WTC11 (cell line): ENCODE measurements around the gene PLCB2. TPM values are rescaled to one million over a fixed set of nuclear protein-coding genes. Genes with fewer than 3 reads are reported as not detected.

ENCODE experiments used
- ATAC-seq: fragments of 200-7000 bp; cut with Tn5 transposase; 2 replicates; pipeline ENCODE4 v1.10.0; 2021; ENCODE audit warnings: mild to moderate bottlenecking, moderate library complexity
- CTCF ChIA-PET: fragments of 300-600 bp; sonication (Branson Sonifier 250); formaldehyde crosslinking; loops from one replicate; lab custom pipeline; 2021; ENCODE audit warnings: antibody characterized with exemption; lab: Charles Lee
- POLR2A ChIA-PET: fragments of 350-600 bp; sonication (Branson Sonifier 250); formaldehyde crosslinking; loops from one replicate; lab custom pipeline; 2021; ENCODE audit warnings: antibody characterized with exemption; lab: Charles Lee
- DNase-seq: peaks from one replicate; pipeline ENCODE4 v3.0.0; 2021; ENCODE audit warnings: low spot score
- H3K27ac Mint-ChIP-seq: 2 replicates; pipeline ENCODE4 v1.8.0; 2021; ENCODE audit warnings: mixed read lengths
- H3K27me3 Mint-ChIP-seq: 2 replicates; pipeline ENCODE4 v1.8.0; 2021; ENCODE audit warnings: low read depth, mild to moderate bottlenecking, moderate library complexity, mixed read lengths
- H3K36me3 Mint-ChIP-seq: 2 replicates; pipeline ENCODE4 v1.8.0; 2021; ENCODE audit warnings: mixed read lengths
- H3K4me1 Mint-ChIP-seq: 2 replicates; pipeline ENCODE4 v1.8.0; 2022; ENCODE audit warnings: mixed read lengths
- H3K4me3 Mint-ChIP-seq: 2 replicates; pipeline ENCODE4 v1.8.0; 2021; ENCODE audit warnings: mild to moderate bottlenecking, moderate library complexity, mixed read lengths
- H3K9me3 Mint-ChIP-seq: 2 replicates; pipeline ENCODE4 v1.8.0; 2021; ENCODE audit warnings: mixed read lengths
- ATF1 ChIP-seq: sonication (generic); formaldehyde crosslinking; IDR thresholded peaks from 2 replicates; pipeline ENCODE4 v1.8.1; 2023; ENCODE audit warnings: mild to moderate bottlenecking, moderate library complexity, missing genetic modification reagents
- EMX1 ChIP-seq: fragments of 250-450 bp; sonication (Bioruptor Pico); IDR thresholded peaks from 2 replicates; pipeline ENCODE4 v1.8.0; 2021; ENCODE audit warnings: mild to moderate bottlenecking
- JAZF1 ChIP-seq: fragments of 250-450 bp; sonication (Bioruptor Pico); IDR thresholded peaks from 2 replicates; pipeline ENCODE4 v1.9.0; 2021; ENCODE audit warnings: moderate library complexity, mild to moderate bottlenecking, inconsistent platforms
- NFATC4 ChIP-seq: fragments of 250-450 bp; sonication (Bioruptor Pico); IDR thresholded peaks from 2 replicates; pipeline ENCODE4 v1.9.0; 2021; ENCODE audit warnings: mild to moderate bottlenecking
- RELA ChIP-seq: sonication (generic); formaldehyde crosslinking; IDR thresholded peaks from 2 replicates; pipeline ENCODE4 v1.8.1; 2022; ENCODE audit warnings: missing genetic modification reagents, mild to moderate bottlenecking, borderline replicate concordance
- SOX15 ChIP-seq: fragments of 250-450 bp; sonication (Bioruptor Pico); IDR thresholded peaks from 2 replicates; pipeline ENCODE4 v1.9.0; 2021; ENCODE audit warnings: mild to moderate bottlenecking
- TP53 ChIP-seq: sonication (generic); formaldehyde crosslinking; IDR thresholded peaks from 2 replicates; pipeline ENCODE4 v1.8.1; 2023; ENCODE audit warnings: mild to moderate bottlenecking, missing genetic modification reagents
- ZNF219 ChIP-seq: sonication (generic); formaldehyde crosslinking; IDR thresholded peaks from 2 replicates; pipeline ENCODE4 v1.8.0; 2023; ENCODE audit warnings: missing genetic modification reagents, mild to moderate bottlenecking, borderline replicate concordance
- total RNA-seq: library from RNA; stranded (reverse); gene quantifications from 3 replicates; pipeline ENCODE4 v1.2.3, GENCODE V29; 2021
- TF ChIP-seq, protein P1 (sequence below): sonication (generic); formaldehyde crosslinking; IDR thresholded peaks from 2 replicates; pipeline ENCODE4 v1.8.1; 2022; ENCODE audit warnings: mild to moderate bottlenecking, moderate library complexity, missing genetic modification reagents
- TF ChIP-seq, protein P2 (sequence below): sonication (generic); formaldehyde crosslinking; IDR thresholded peaks from 2 replicates; pipeline ENCODE4 v1.8.1; 2023; ENCODE audit warnings: mild to moderate bottlenecking, missing genetic modification reagents
- TF ChIP-seq, protein P3 (sequence below): sonication (generic); formaldehyde crosslinking; conservative IDR thresholded peaks from 2 replicates; pipeline ENCODE4 v1.8.1; 2022; ENCODE audit warnings: mild to moderate bottlenecking, missing genetic modification reagents
- TF ChIP-seq, protein P4 (sequence below): sonication (generic); formaldehyde crosslinking; IDR thresholded peaks from 2 replicates; pipeline ENCODE4 v1.8.1; 2023; ENCODE audit warnings: mild to moderate bottlenecking, missing genetic modification reagents
- TF ChIP-seq, protein P5 (sequence below): sonication (generic); formaldehyde crosslinking; IDR thresholded peaks from 2 replicates; pipeline ENCODE4 v1.8.0; 2022; ENCODE audit warnings: mild to moderate bottlenecking, missing genetic modification reagents
- TF ChIP-seq, protein P6 (sequence below): fragments of 250-450 bp; sonication (Bioruptor Pico); IDR thresholded peaks from 2 replicates; pipeline ENCODE4 v1.8.0; 2021; ENCODE audit warnings: mild to moderate bottlenecking
- TF ChIP-seq, protein P7 (sequence below): fragments of 250-450 bp; sonication (Bioruptor Pico); IDR thresholded peaks from 2 replicates; pipeline ENCODE4 v1.9.0; 2021; ENCODE audit warnings: moderate library complexity, mild to moderate bottlenecking, inconsistent platforms, borderline replicate concordance
- TF ChIP-seq, protein P8 (sequence below): sonication (generic); formaldehyde crosslinking; IDR thresholded peaks from 2 replicates; pipeline ENCODE4 v1.8.1; 2022; ENCODE audit warnings: mild to moderate bottlenecking, missing genetic modification reagents, moderate library complexity, borderline replicate concordance

PLCB2 gene
- total RNA-seq, 1 experiment from 2014 or later: 15.2 TPM

DNA sequence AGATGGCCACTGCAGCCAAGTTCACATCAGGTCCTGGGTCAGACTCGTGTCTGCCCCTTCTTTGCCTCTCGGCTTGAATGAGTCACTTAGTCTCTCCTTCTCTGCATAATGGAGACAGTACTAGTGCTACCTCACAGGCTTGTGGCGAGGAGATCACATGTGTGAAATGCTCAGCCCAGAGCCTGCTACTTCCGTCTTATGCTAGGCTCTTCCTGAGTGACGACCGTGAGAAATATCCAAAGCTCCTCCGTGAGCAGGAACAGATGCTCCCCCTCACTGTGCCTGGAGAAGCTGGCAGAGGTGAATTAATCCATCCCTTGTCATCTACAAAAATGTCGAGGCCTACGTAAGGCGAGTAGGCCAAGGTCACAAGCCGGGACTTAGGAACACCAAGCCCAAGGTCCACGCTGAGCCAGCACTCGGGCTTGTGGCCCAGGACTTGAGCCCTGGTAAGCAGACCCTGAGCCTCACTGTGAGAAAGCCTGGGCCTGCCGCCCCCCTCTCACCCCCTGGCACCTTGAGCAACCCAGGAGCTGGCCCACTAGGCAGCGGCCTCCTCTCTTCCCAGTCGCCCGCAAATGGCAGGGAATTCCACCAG, 51.0 kb downstream of the PLCB2 start:
- no peak overlapping the region for H3K4me3 Mint-ChIP-seq
- H3K9me3 Mint-ChIP-seq: no peaks in the 10 kb centered on the region
- DNase-seq: no peak
- peaks cover 22% of the 10 kb centered on the region for H3K27me3 Mint-ChIP-seq
- H3K27ac Mint-ChIP-seq: peak overlapping the region; percentile 54
- ChIA-PET CTCF (interaction anchor here (0.9 to 15.1 kb wide), 7 partner anchors 17 to 227 kb away, joined by 3 to 224 read pairs (median 15); partner anchors contain the start of gene PAK6), POLR2A (no interaction called here)
- TF ChIP-seq, protein P1, sequence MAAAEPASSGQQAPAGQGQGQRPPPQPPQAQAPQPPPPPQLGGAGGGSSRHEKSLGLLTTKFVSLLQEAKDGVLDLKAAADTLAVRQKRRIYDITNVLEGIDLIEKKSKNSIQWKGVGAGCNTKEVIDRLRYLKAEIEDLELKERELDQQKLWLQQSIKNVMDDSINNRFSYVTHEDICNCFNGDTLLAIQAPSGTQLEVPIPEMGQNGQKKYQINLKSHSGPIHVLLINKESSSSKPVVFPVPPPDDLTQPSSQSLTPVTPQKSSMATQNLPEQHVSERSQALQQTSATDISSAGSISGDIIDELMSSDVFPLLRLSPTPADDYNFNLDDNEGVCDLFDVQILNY (CRISPR knock-in tag): no peak
- TF ChIP-seq, protein P2, sequence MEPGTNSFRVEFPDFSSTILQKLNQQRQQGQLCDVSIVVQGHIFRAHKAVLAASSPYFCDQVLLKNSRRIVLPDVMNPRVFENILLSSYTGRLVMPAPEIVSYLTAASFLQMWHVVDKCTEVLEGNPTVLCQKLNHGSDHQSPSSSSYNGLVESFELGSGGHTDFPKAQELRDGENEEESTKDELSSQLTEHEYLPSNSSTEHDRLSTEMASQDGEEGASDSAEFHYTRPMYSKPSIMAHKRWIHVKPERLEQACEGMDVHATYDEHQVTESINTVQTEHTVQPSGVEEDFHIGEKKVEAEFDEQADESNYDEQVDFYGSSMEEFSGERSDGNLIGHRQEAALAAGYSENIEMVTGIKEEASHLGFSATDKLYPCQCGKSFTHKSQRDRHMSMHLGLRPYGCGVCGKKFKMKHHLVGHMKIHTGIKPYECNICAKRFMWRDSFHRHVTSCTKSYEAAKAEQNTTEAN: no peak
- TF ChIP-seq ZNF219 (no peak), RELA (CRISPR knock-in tag) (no peak), SOX15 (CRISPR knock-in tag) (no peak), NFATC4 (CRISPR knock-in tag) (no peak), EMX1 (CRISPR knock-in tag) (no peak), ATF1 (CRISPR knock-in tag) (no peak), TP53 (CRISPR knock-in tag) (no peak)
- TF ChIP-seq, protein P3, sequence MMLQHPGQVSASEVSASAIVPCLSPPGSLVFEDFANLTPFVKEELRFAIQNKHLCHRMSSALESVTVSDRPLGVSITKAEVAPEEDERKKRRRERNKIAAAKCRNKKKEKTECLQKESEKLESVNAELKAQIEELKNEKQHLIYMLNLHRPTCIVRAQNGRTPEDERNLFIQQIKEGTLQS (CRISPR knock-in tag): no peak
- TF ChIP-seq, protein P4, sequence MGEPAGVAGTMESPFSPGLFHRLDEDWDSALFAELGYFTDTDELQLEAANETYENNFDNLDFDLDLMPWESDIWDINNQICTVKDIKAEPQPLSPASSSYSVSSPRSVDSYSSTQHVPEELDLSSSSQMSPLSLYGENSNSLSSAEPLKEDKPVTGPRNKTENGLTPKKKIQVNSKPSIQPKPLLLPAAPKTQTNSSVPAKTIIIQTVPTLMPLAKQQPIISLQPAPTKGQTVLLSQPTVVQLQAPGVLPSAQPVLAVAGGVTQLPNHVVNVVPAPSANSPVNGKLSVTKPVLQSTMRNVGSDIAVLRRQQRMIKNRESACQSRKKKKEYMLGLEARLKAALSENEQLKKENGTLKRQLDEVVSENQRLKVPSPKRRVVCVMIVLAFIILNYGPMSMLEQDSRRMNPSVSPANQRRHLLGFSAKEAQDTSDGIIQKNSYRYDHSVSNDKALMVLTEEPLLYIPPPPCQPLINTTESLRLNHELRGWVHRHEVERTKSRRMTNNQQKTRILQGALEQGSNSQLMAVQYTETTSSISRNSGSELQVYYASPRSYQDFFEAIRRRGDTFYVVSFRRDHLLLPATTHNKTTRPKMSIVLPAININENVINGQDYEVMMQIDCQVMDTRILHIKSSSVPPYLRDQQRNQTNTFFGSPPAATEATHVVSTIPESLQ (CRISPR knock-in tag): no peak
- ATAC-seq: no peak
- H3K36me3 Mint-ChIP-seq: no peaks in the 10 kb centered on the region
- H3K4me1 Mint-ChIP-seq: peaks cover 31% of the 10 kb centered on the region

DNA sequence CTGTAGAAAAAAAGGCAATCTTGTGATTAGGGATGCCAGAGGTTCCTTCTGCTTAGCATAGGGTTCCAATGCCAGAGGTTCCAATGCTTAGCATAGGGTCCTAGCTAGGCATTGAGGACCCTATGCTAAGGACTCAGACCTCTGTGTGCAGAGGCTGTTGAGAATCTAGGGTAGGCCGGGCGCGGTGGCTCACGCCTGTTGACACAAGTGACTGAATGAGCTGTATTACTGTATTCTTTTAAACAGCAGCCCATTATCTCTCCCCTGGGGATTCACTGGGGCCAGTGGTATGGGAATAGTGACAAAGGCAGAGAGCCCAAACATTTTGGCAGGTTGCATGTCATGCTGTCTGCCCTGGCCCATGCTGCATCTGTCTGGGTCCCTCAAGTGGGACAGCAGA, 52.7 kb downstream of the PLCB2 start:
- CTCF ChIA-PET: interaction anchor here (0.8 to 15.1 kb wide), 6 partner anchors 9 to 68 kb away, joined by 4 to 224 read pairs (median 10); partner anchors contain the start of genes INAFM2 and PAK6
- ATAC-seq (no peak), DNase-seq (no peak)
- peaks cover 33% of the 10 kb centered on the region for H3K4me1 Mint-ChIP-seq
- H3K27me3 Mint-ChIP-seq: peaks cover 35% of the 10 kb centered on the region
- no peak overlapping the region for H3K27ac Mint-ChIP-seq
- H3K36me3 Mint-ChIP-seq: no peaks in the 10 kb centered on the region
- no peak overlapping the region for H3K4me3 Mint-ChIP-seq
- POLR2A ChIA-PET: interaction anchor here (0.7 kb wide), 1 partner anchor 207 kb away, joined by 3 read pairs; no protein-coding TSS in a partner anchor
- TF ChIP-seq, protein P5, sequence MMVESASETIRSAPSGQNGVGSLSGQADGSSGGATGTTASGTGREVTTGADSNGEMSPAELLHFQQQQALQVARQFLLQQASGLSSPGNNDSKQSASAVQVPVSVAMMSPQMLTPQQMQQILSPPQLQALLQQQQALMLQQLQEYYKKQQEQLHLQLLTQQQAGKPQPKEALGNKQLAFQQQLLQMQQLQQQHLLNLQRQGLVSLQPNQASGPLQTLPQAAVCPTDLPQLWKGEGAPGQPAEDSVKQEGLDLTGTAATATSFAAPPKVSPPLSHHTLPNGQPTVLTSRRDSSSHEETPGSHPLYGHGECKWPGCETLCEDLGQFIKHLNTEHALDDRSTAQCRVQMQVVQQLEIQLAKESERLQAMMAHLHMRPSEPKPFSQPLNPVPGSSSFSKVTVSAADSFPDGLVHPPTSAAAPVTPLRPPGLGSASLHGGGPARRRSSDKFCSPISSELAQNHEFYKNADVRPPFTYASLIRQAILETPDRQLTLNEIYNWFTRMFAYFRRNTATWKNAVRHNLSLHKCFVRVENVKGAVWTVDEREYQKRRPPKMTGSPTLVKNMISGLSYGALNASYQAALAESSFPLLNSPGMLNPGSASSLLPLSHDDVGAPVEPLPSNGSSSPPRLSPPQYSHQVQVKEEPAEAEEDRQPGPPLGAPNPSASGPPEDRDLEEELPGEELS: no peak
- TF ChIP-seq, protein P6, sequence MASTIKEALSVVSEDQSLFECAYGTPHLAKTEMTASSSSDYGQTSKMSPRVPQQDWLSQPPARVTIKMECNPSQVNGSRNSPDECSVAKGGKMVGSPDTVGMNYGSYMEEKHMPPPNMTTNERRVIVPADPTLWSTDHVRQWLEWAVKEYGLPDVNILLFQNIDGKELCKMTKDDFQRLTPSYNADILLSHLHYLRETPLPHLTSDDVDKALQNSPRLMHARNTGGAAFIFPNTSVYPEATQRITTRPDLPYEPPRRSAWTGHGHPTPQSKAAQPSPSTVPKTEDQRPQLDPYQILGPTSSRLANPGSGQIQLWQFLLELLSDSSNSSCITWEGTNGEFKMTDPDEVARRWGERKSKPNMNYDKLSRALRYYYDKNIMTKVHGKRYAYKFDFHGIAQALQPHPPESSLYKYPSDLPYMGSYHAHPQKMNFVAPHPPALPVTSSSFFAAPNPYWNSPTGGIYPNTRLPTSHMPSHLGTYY: no peak
- no peak for TF ChIP-seq JAZF1 (CRISPR knock-in tag)
- TF ChIP-seq, protein P7, sequence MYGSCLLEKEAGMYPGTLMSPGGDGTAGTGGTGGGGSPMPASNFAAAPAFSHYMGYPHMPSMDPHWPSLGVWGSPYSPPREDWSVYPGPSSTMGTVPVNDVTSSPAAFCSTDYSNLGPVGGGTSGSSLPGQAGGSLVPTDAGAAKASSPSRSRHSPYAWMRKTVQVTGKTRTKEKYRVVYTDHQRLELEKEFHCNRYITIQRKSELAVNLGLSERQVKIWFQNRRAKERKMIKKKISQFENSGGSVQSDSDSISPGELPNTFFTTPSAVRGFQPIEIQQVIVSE (CRISPR knock-in tag): no peak
- TF ChIP-seq, protein P8, sequence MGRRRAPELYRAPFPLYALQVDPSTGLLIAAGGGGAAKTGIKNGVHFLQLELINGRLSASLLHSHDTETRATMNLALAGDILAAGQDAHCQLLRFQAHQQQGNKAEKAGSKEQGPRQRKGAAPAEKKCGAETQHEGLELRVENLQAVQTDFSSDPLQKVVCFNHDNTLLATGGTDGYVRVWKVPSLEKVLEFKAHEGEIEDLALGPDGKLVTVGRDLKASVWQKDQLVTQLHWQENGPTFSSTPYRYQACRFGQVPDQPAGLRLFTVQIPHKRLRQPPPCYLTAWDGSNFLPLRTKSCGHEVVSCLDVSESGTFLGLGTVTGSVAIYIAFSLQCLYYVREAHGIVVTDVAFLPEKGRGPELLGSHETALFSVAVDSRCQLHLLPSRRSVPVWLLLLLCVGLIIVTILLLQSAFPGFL (CRISPR knock-in tag): no peak
- no peaks in the 10 kb centered on the region for H3K9me3 Mint-ChIP-seq
